GM21423 (cell line): ENCODE data around the gene STAT5B.

Source experiments
- ATAC-seq: cut with Tn5 transposase; IDR thresholded peaks from one replicate; pipeline ENCODE4 v1.9.1; 2021; ENCODE audit warnings: mild to moderate bottlenecking, moderate library complexity; ENCODE audit not compliant: unreplicated experiment

STAT5B gene

DNA sequence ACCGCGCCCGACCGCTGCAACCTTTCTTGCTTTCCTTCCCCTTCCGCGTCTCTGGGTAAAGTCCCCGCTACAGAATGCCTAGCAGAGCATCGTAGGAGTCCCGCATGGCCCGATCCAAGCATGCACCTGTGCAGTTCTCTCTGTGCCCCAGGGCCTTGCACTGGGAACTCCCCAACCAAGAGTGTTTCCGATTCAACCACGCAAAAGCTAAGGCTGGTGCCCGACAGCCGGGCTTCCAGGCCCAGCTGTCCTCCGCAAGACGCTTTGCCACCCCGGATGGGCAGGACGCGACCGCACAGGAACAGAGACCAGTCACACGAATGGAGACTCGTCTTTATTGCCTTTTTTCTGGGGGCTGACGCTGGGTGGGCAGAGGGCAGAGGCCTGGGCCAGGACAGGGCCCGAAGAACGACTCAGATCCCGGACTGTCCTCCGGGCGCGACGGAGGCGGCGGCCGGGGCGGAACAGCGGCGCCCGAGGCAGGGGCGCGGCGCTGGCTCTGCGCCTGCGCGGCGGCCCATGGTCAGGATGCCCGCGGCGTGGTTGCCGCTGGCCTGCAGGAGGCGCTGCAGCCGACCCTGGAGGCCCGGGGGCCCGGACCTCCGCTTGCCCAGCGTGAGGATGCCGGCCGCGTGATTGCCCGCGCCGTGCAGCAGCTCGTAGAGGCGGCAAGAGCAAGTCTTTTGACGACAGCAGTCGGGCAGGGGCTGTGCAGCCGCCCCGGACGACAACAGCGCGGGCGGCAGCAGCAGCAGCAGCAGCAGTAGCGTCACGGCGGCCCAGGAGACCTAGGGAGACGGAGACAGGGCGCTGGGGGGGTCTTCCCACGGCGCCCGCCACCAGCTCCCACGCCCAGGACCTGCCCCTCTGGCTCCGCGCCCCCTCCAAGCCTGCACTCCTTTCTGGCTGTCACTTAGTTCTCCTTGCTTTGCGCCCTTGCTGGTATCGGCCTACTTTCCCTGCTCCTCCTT is 92.2 kb downstream of the STAT5B start:
- ATAC-seq, result peak; percentile 60

GRCh38 chr17:42182927-42183734 is 93.1 kb downstream of the STAT5B start:
- ATAC-seq, result no peak

DNA sequence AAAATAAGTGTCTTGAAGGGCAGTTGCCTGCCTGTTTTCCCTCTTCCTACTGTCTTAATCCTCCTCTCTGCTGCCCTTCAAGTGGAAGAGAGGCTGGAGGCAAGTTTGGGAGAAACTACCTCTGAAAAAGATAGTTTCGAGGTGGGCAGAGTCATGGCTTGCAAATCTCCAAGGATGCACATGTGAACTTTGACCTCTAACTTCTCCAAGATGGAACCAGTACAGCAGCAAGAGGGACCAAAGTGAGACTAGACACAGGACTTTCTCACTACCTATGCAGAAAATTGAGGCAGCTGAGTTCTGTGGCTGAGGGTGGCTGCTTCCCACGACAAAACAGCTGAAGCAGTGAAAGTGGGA is 94.4 kb downstream of the STAT5B start:
- no peak for ATAC-seq

DNA sequence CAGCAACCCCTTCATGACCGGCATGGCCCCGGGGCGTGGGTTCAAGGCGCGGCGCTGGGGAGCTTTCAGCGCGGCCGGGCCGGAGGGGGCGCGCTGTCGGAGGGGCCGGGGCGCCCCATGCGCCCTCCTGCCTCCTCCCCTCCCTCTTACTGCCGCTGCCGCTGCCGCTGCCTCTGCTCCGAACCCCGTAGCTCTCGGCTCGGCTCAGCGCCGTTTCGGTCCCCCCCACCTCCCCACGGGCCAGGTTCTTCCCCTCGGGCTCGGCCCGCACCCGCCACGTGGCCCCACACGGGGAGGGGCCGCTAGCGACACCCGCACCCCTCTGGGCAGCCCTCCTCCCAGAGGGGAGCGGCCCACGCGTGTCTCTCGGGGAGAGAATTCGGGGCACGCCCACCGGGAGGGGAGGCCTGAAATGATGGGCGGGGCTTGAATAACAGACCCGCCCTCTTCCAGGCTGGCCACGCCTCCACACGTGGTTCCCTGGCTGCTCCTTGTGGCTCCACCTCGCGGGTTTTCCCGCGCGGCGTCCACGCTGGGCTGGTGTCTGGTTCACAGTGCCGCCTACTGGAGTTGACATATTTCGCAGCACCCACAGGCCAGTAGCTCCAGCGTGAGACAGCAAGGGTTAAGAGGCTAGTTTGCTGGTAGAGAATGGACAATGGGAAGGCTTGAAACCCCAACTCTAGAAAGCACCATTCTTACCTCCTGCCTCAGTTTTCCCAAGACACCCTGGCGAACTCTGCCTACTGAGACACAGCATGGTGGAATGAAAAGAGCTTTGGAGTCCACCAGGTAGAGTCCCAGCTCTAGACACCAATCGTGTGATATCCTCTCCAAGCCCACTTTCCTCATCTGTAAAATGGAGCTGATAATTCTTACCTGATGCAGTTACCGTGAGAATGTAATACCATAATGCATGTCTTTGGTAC is 95.0 kb downstream of the STAT5B start, which contains the start of gene KCNH4:
Gene KCNH4, minus strand, starts transcription at position 221 of the 929 bp plus-strand sequence. Its CDS starts 197 bp downstream, at position 24.
- no peak for ATAC-seq

DNA sequence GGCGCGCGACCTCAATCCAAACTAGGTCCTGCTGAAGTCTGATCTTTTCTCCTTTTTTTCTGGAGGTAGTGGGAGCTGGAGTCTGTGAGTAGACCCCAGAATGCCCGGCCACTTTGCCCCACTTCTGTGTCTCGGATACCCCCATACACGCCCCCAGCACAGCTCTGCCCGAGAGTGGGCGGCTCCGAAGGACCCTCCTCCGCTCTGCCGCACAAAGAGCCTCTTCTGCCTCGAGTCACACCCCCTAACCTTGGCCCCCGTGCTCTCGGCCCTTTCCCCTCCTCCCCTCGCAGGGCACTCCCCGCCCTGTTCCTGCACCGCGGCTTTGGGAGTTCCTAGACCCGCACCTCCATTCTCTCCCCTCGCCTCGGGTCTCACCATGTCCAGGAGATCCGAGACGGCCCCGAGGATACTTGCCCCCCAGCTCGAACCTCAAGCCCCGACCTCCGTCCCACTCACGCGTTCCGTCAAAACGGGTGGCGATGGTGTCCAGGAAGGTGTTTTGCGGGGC is 95.7 kb downstream of the STAT5B start:
- no peak for ATAC-seq

DNA sequence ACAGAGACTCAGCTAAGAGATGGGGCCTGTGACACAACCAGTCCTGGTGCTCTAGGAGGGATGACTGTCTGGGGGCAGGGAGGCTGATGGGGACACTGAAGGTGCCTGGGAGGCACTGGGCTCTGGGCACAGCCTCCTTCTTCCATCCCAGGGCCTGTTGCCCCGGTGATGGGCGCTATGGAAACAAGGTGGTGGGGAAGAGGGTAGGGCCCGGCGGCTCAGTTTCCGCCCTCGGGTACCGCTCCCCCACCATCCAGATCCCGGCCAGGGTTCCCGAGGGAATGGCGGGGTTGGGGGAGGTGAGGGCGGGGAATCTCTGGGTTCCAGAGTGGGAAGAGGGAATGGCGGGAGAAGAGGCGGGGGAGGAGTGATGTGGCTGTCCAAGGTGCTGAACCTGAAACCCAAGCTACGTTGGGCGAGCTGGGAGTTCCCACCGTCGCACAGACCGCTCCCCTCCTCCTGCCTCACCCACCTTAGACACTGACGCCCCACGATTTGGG is 96.2 kb downstream of the STAT5B start:
- no peak for ATAC-seq

DNA sequence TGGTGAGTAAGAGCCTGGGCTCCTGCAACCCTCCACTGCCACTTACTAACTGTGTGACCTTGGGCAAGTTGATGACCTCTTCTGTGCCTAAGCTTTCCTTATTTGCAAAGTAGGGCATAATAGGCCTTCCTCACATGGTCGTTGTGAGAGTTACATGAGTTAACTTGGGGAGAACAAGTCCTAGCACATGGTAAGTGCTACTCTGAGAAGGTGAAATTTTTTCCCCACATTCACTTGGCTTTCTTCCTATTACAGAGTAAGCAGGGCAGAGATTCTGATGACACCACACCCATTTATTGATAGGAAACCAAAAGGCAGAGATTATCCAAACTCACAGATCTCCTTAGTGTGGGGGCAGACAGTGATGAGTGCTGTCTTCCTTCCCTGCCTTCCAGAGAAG is 96.9 kb downstream of the STAT5B start:
- ATAC-seq, result no peak

- no peak for ATAC-seq
Observed at GRCh38 chr17:42178817-42179216, 97.4 kb downstream of the STAT5B start.

- ATAC-seq, result no peak
Observed at GRCh38 chr17:42177684-42178083, 98.5 kb downstream of the STAT5B start.

DNA sequence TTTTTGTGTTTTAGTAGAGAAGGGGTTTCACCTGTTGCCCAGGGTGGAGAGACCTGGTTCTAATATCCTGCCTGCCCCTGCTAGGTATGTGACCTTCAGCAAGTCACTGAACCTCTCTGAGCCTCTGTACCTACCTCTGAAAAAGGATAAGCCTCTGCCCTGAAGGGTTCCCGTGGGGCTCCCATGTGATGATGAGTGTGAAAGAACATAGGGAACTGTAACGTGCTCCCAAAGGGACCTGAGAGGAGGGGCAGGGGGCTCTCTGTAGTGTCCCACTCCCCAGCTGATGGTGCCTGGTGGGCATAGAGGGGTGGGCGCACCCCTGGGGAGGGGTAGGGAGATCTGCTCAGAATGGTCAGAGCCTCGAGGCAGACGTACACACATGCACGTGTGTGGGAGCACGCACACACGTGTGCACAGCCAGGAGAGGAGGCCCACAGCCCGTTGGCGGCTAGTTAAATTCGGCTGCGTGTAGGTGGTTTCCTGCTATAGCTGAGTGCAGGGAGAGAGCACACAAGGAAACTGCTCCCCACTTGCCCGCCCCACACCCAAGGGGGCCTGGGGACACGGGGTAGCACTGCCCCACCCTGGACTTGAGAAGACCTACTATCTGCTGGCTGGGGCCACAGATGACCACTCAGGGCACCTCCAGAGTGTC is 101.9 kb downstream of the STAT5B start:
- no peak for ATAC-seq

GRCh38 chr17:42171831-42172230 is 104.4 kb downstream of the STAT5B start:
- ATAC-seq, result no peak

- no peak for ATAC-seq
Observed at GRCh38 chr17:42169351-42169750, 106.8 kb downstream of the STAT5B start.

- ATAC-seq, result no peak
Observed at GRCh38 chr17:42167807-42168206, 108.4 kb downstream of the STAT5B start.

DNA sequence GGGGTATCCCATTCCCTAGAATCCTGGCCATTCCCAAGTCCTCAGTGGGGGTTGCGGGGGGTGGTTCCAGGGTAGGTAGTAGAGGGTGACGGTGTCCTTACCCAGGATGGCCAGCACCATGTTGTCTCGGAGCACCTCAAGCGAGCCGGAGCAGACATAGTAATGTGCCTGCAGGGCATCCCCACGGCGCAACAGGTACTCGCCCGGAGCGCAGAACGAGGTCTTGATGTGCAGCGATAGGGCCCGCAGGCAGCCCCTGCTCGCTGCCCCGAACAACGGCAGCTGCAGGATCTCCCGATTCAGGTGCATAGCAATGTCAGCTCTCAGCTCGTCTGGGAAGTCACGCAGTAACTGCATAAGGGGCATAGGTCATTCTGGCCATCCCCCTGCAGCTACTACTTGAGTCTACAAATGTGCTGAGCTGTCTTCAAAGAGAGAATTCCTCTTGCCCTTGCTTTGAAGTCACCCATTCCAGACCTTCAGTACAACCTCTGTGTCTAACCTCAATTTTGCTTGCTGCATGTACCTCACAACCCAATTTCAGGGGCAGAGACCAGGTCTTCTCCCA is 109.9 kb downstream of the STAT5B start:
- ATAC-seq, result no peak

- ATAC-seq, result no peak
Observed at GRCh38 chr17:42165751-42166150, 110.4 kb downstream of the STAT5B start.

- no peak for ATAC-seq
Observed at GRCh38 chr17:42163696-42164407, 112.3 kb downstream of the STAT5B start.

GRCh38 chr17:42163113-42163512 is 113.1 kb downstream of the STAT5B start:
- no peak for ATAC-seq

- no peak for ATAC-seq
Observed at GRCh38 chr17:42160531-42160910, 115.7 kb downstream of the STAT5B start.
